H9 (cell line): ENCODE data around the gene AURKB. TPM values are rescaled to one million over a fixed set of nuclear protein-coding genes. Genes with fewer than 3 reads are reported as not detected.

Experiments used
- DNase-seq: peaks from one replicate; pipeline ENCODE4 v3.0.0-alpha.2; 2017
- H2AFZ ChIP-seq: one replicate; pipeline ENCODE4 v1.6.1; 2013; ENCODE audit warnings: mild to moderate bottlenecking, low read length, control low read depth, moderate library complexity
- H2AK5ac ChIP-seq: 2 replicates; pipeline ENCODE4 v1.6.1; 2013; ENCODE audit warnings: low read length, control low read depth, mixed read lengths; ENCODE audit not compliant: insufficient read length
- H2BK120ac ChIP-seq: one replicate; pipeline ENCODE4 v1.6.1; 2013; ENCODE audit warnings: low read depth, mild to moderate bottlenecking, low read length, control low read depth, inconsistent platforms; ENCODE audit not compliant: poor library complexity, severe bottlenecking
- H2BK12ac ChIP-seq: 2 replicates; pipeline ENCODE4 v1.6.1; 2013; ENCODE audit warnings: low read length, control low read depth, mixed read lengths, low read depth; ENCODE audit not compliant: insufficient read length
- H2BK15ac ChIP-seq: 2 replicates; pipeline ENCODE4 v1.6.1; 2013; ENCODE audit warnings: low read depth, low read length, control low read depth
- H2BK20ac ChIP-seq: one replicate; pipeline ENCODE4 v1.6.1; 2013; ENCODE audit warnings: low read depth, mild to moderate bottlenecking, low read length, control low read depth, inconsistent platforms; ENCODE audit not compliant: poor library complexity, severe bottlenecking
- H2BK5ac ChIP-seq: 2 replicates; pipeline ENCODE4 v1.6.1; 2013; ENCODE audit warnings: low read length, control low read depth, mixed read lengths; ENCODE audit not compliant: insufficient read length
- H3K14ac ChIP-seq: 2 replicates; pipeline ENCODE4 v1.6.1; 2013; ENCODE audit warnings: low read length, control low read depth; ENCODE audit not compliant: insufficient read depth
- H3K18ac ChIP-seq: 2 replicates; pipeline ENCODE4 v1.6.1; 2013; ENCODE audit warnings: low read depth, mild to moderate bottlenecking, mixed read lengths, low read length, control low read depth; ENCODE audit not compliant: insufficient read length
- H3K23ac ChIP-seq: 2 replicates; pipeline ENCODE4 v1.6.1; 2013; ENCODE audit warnings: low read length, control low read depth, mixed read lengths, low read depth; ENCODE audit not compliant: insufficient read length
- H3K23me2 ChIP-seq: 2 replicates; pipeline ENCODE4 v1.6.1; 2013; ENCODE audit warnings: low read depth, mild to moderate bottlenecking, mixed read lengths, low read length, control low read depth; ENCODE audit not compliant: insufficient read length, poor library complexity, severe bottlenecking
- H3K27ac ChIP-seq: 2 replicates; pipeline ENCODE4 v1.5.1; 2013; ENCODE audit warnings: low read length, control low read depth, mixed read lengths, low read depth; ENCODE audit not compliant: insufficient read length
- H3K27me3 ChIP-seq: 2 replicates; pipeline ENCODE4 v1.6.1; 2013; ENCODE audit warnings: low read length, control low read depth, inconsistent platforms; ENCODE audit not compliant: insufficient read depth
- H3K4ac ChIP-seq: 2 replicates; pipeline ENCODE4 v1.6.1; 2013; ENCODE audit warnings: low read depth, mild to moderate bottlenecking, control low read depth, inconsistent platforms, low read length, moderate library complexity
- H3K4me1 ChIP-seq: 2 replicates; pipeline ENCODE4 v1.6.1; 2013; ENCODE audit warnings: low read length, control low read depth, inconsistent platforms; ENCODE audit not compliant: insufficient read depth
- H3K4me2 ChIP-seq: 2 replicates; pipeline ENCODE4 v1.6.1; 2013; ENCODE audit warnings: low read length, control low read depth, mixed read lengths; ENCODE audit not compliant: insufficient read length, insufficient read depth
- H3K56ac ChIP-seq: 2 replicates; pipeline ENCODE4 v1.6.1; 2013; ENCODE audit warnings: low read depth, mild to moderate bottlenecking, mixed read lengths, low read length, control low read depth; ENCODE audit not compliant: insufficient read length
- H3K79me1 ChIP-seq: 2 replicates; pipeline ENCODE4 v1.6.1; 2013; ENCODE audit warnings: low read depth, mild to moderate bottlenecking, moderate library complexity, low read length, control low read depth, inconsistent platforms; ENCODE audit not compliant: insufficient read depth, poor library complexity, severe bottlenecking
- H3K79me2 ChIP-seq: 2 replicates; pipeline ENCODE4 v1.6.1; 2013; ENCODE audit warnings: low read length, control low read depth, inconsistent platforms; ENCODE audit not compliant: insufficient read depth
- H3K9ac ChIP-seq: 2 replicates; pipeline ENCODE4 v1.6.1; 2013; ENCODE audit warnings: low read length, control low read depth, mixed read lengths; ENCODE audit not compliant: insufficient read length; ENCODE audit errors: extremely low read depth
- H3K9me3 ChIP-seq: one replicate; pipeline ENCODE4 v1.6.1; 2013; ENCODE audit warnings: low read depth, low read length, inconsistent platforms; ENCODE audit not compliant: control insufficient read depth
- H3T11ph ChIP-seq: one replicate; pipeline ENCODE4 v1.6.1; 2013; ENCODE audit warnings: mild to moderate bottlenecking, low read length, control low read depth, inconsistent platforms
- H4K20me1 ChIP-seq: one replicate; pipeline ENCODE4 v1.6.1; 2013; ENCODE audit not compliant: control insufficient read depth, insufficient read length, insufficient read depth
- H4K5ac ChIP-seq: 2 replicates; pipeline ENCODE4 v1.6.1; 2013; ENCODE audit warnings: low read depth, mild to moderate bottlenecking, mixed read lengths, low read length, control low read depth; ENCODE audit not compliant: insufficient read length
- H4K8ac ChIP-seq: replicated peaks from 2 replicates; pipeline ENCODE4 v1.6.1; 2013; ENCODE audit warnings: low read length, control low read depth, mixed read lengths, low read depth; ENCODE audit not compliant: insufficient read length
- H4K91ac ChIP-seq: 2 replicates; pipeline ENCODE4 v1.6.1; 2013; ENCODE audit warnings: low read depth, mild to moderate bottlenecking, moderate library complexity, mixed read lengths, low read length, control low read depth; ENCODE audit not compliant: insufficient read length
- H3K27ac Mint-ChIP-seq, 3 experiments: 2 replicates in 2 of 3; 3 replicates in 1 of 3; pipeline ENCODE4 v1.8.0; 2020 to 2021; ENCODE audit warnings: mixed read lengths in 3 of 3, mild to moderate bottlenecking in 1 of 3, moderate library complexity in 1 of 3
- H3K27me3 Mint-ChIP-seq: 2 replicates; pipeline ENCODE4 v1.8.0; 2021; ENCODE audit warnings: low read depth, mild to moderate bottlenecking, moderate library complexity, mixed read lengths
- H3K36me3 Mint-ChIP-seq, 3 experiments: 2 replicates in 2 of 3; 3 replicates in 1 of 3; pipeline ENCODE4 v1.8.0; 2020 to 2021; ENCODE audit warnings: low read depth in 3 of 3, mixed read lengths in 3 of 3; ENCODE audit not compliant: insufficient read depth in 1 of 3
- H3K4me1 Mint-ChIP-seq, 2 experiments: 2 replicates each; pipeline ENCODE4 v1.8.0; 2020; ENCODE audit warnings: mixed read lengths in 2 of 2
- H3K4me3 Mint-ChIP-seq, 2 experiments: 2 replicates in 1 of 2; 3 replicates in 1 of 2; pipeline ENCODE4 v1.8.0; 2020 to 2021; ENCODE audit warnings: mild to moderate bottlenecking in 2 of 2, mixed read lengths in 2 of 2, moderate library complexity in 1 of 2
- H3K9me3 Mint-ChIP-seq, 2 experiments: 2 replicates in 1 of 2; 3 replicates in 1 of 2; pipeline ENCODE4 v1.8.0; 2020; ENCODE audit warnings: mild to moderate bottlenecking in 2 of 2, mixed read lengths in 2 of 2, moderate library complexity in 1 of 2
- WGBS: extraction: QIAGEN DNeasy Blood & Tissue Kit; methylation state at CpG from one replicate; pipeline ENCODE4 v1.1.7; 2013; ENCODE audit warnings: missing lambda C conversion rate, low lambda C conversion rate, mixed read lengths; ENCODE audit not compliant: insufficient read length; ENCODE audit errors: extremely low coverage; 5-methylcytosine and 5-hydroxymethylcytosine counted together
- total RNA-seq: library from RNA; stranded (reverse); gene quantifications from 2 replicates; pipeline ENCODE4 v1.2.1, GENCODE V29; 2021
- TF ChIP-seq, protein P1 (sequence below): fragments of 200-600 bp; sonication (generic); conservative IDR thresholded peaks from 3 replicates; pipeline ENCODE4 v1.8.0; 2021; ENCODE audit warnings: antibody characterized with exemption, mild to moderate bottlenecking

The AURKB gene
- total RNA-seq, 1 experiment from 2014 or later: 171 TPM

DNA sequence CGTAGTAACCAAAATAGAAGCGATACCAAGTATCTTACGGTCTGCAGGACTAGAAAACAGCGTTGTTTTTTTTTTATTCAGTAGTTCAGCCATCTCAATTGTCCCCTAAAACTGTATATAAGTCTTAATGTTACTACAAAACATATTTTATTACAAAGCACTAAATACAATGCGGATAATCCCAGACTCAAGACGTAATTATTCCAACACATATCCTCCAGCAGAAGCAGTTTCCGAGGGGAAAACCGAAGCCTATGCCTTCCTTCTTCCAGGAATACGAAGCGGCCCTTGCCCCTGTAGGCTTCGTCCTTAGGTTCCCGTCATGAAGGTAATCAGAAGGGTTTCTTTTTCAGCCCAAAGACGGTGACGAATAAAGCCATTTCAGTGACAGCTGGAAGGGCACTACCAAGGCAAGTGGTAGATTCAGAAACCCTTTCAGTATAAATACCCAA, 36.5 kb downstream of the AURKB start:
- H4K91ac ChIP-seq: no peak overlapping the region
- DNase-seq: no peak
- H3K4me3 Mint-ChIP-seq: peak overlapping the region; percentile 74 to 90

More for the DNA sequence above, 36.5 kb downstream of the AURKB start:
- H3K27me3 Mint-ChIP-seq: no peaks in the 10 kb centered on the region
- peaks cover 5% of the 10 kb centered on the region; the same call in 1 of the 2 replicates for H3K4me1 ChIP-seq
- H2AFZ ChIP-seq: no peak overlapping the region
- no peaks in the 10 kb centered on the region for H3K36me3 Mint-ChIP-seq
- peaks cover 26 to 28% of the 10 kb centered on the region in 2 experiments for H3K4me1 Mint-ChIP-seq
- H3K23me2 ChIP-seq: peaks cover 10% of the 10 kb centered on the region
- no peak overlapping the region for H2BK5ac ChIP-seq
- WGBS: no CpG with 5 or more reads among the region's 14 CpGs
- H2BK12ac ChIP-seq: no peak overlapping the region
- H3K4ac ChIP-seq: no peak overlapping the region
- no peaks in the 10 kb centered on the region; a peak in 1 of 5 replicates for H3K9me3 Mint-ChIP-seq
- no peak overlapping the region for H2BK120ac ChIP-seq
- H3K27ac Mint-ChIP-seq: peak overlapping the region; percentile 100; a peak in 6 of 7 replicates
- no peaks in the 10 kb centered on the region for H3K79me2 ChIP-seq
- no peaks in the 10 kb centered on the region for H4K20me1 ChIP-seq
- no peak overlapping the region for H4K8ac ChIP-seq
- no peak overlapping the region for H4K5ac ChIP-seq
- H2BK15ac ChIP-seq: no peak overlapping the region
- no peak overlapping the region for H3T11ph ChIP-seq
- peak overlapping the region; percentile 67 for H3K4me2 ChIP-seq
- TF ChIP-seq, protein P1, sequence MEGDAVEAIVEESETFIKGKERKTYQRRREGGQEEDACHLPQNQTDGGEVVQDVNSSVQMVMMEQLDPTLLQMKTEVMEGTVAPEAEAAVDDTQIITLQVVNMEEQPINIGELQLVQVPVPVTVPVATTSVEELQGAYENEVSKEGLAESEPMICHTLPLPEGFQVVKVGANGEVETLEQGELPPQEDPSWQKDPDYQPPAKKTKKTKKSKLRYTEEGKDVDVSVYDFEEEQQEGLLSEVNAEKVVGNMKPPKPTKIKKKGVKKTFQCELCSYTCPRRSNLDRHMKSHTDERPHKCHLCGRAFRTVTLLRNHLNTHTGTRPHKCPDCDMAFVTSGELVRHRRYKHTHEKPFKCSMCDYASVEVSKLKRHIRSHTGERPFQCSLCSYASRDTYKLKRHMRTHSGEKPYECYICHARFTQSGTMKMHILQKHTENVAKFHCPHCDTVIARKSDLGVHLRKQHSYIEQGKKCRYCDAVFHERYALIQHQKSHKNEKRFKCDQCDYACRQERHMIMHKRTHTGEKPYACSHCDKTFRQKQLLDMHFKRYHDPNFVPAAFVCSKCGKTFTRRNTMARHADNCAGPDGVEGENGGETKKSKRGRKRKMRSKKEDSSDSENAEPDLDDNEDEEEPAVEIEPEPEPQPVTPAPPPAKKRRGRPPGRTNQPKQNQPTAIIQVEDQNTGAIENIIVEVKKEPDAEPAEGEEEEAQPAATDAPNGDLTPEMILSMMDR: no peak
- peak overlapping the region; percentile 49 for H3K27ac ChIP-seq
- H3K56ac ChIP-seq: peak overlapping the region; percentile 22
- no peaks in the 10 kb centered on the region for H3K27me3 ChIP-seq
- H3K23ac ChIP-seq: no peak overlapping the region
- H2BK20ac ChIP-seq: no peak overlapping the region
- peak overlapping the region; percentile 35 for H3K9ac ChIP-seq
- no peak overlapping the region for H2AK5ac ChIP-seq
- H3K9me3 ChIP-seq: no peaks in the 10 kb centered on the region
- no peak overlapping the region for H3K18ac ChIP-seq
- no peaks in the 10 kb centered on the region for H3K79me1 ChIP-seq
- no peak overlapping the region for H3K14ac ChIP-seq
